HG02938 (cell line): ENCODE results near the gene ALG3.

Experiments
- ATAC-seq: cut with Tn5 transposase; IDR thresholded peaks from one replicate; pipeline ENCODE4 v1.9.1; 2021; ENCODE audit warnings: mild to moderate bottlenecking, moderate library complexity; ENCODE audit not compliant: unreplicated experiment

The ALG3 gene

GRCh38 chr3:184260724-184261269 lies 12.0 kb upstream of the ALG3 start:
- no peak for ATAC-seq

- ATAC-seq, result no peak
Observed at GRCh38 chr3:184259878-184260723, 11.3 kb upstream of the ALG3 start.

- no peak for ATAC-seq
Observed at GRCh38 chr3:184259396-184259877, 10.7 kb upstream of the ALG3 start.

- no peak for ATAC-seq
Observed at GRCh38 chr3:184258926-184259325, 10.2 kb upstream of the ALG3 start.

GRCh38 chr3:184257083-184257915 lies 8.5 kb upstream of the ALG3 start:
- no peak for ATAC-seq

- ATAC-seq, result no peak
Observed at GRCh38 chr3:184255291-184256039, 6.7 kb upstream of the ALG3 start.

GRCh38 chr3:184250167-184250828 lies 1.5 kb upstream of the ALG3 start:
- ATAC-seq, result peak; percentile 63

GRCh38 chr3:184249412-184250166 lies 827 bp upstream of the ALG3 start, which contains the start of gene EEF1AKMT4:
Gene EEF1AKMT4 (plus strand): TSS chr3:184249672. CDS start chr3:184249695, 23 bp downstream.
- ATAC-seq, result peak; percentile 81

- ATAC-seq, result no peak
Observed at GRCh38 chr3:184242297-184242685, 6.5 kb downstream of the ALG3 start.

GRCh38 chr3:184241447-184242296 lies 7.1 kb downstream of the ALG3 start:
- no peak for ATAC-seq

GRCh38 chr3:184241141-184241446 lies 7.7 kb downstream of the ALG3 start:
- no peak for ATAC-seq

GRCh38 chr3:184240384-184241140 lies 8.2 kb downstream of the ALG3 start:
- ATAC-seq, result no peak

GRCh38 chr3:184239708-184240107 lies 9.1 kb downstream of the ALG3 start:
- no peak for ATAC-seq

GRCh38 chr3:184239221-184239620 lies 9.5 kb downstream of the ALG3 start:
- no peak for ATAC-seq

- ATAC-seq, result no peak
Observed at GRCh38 chr3:184238246-184238818, 10.4 kb downstream of the ALG3 start.

- ATAC-seq, result no peak
Observed at GRCh38 chr3:184237807-184238206, 11.0 kb downstream of the ALG3 start.

GRCh38 chr3:184237211-184237610 lies 11.6 kb downstream of the ALG3 start:
- ATAC-seq, result no peak

- ATAC-seq, result no peak
Observed at GRCh38 chr3:184236636-184237035, 12.1 kb downstream of the ALG3 start.
